H7 (cell line): ENCODE data around the gene CDH23. TPM values are rescaled to one million over a fixed set of nuclear protein-coding genes. Genes with fewer than 3 reads are reported as not detected.
A peak's percentile ranks its signal among the peaks of the same experiment; 100 is the strongest.

Source experiments
- DNase-seq: peaks from one replicate; pipeline ENCODE4 v3.0.0; 2012
- H3K27me3 ChIP-seq: 2 replicates; pipeline ENCODE4 v1.6.0; 2011; ENCODE audit warnings: mild to moderate bottlenecking, low read length; ENCODE audit not compliant: control insufficient read depth, insufficient read depth
- H3K36me3 ChIP-seq: replicated peaks from 2 replicates; pipeline ENCODE4 v1.5.1; 2011; ENCODE audit warnings: low read length; ENCODE audit not compliant: control insufficient read depth, insufficient read depth
- H3K4me3 ChIP-seq: 2 replicates; pipeline ENCODE4 v1.5.1; 2011; ENCODE audit warnings: low read depth, mild to moderate bottlenecking, control low read depth, low read length, moderate library complexity; ENCODE audit not compliant: insufficient read depth
- total RNA-seq: library from RNA; depleted of rRNA; stranded (reverse); fragments of >200 nt; shearing (Covaris generic); gene quantifications from 2 replicates; pipeline ENCODE4 v1.2.3, GENCODE V29; 2014

Gene CDH23
- total RNA-seq, 1 experiment from 2014 or later = 4.5 TPM

GRCh38 chr10:71573562-71574518, 177.1 kb downstream of the CDH23 start:
- H3K4me3 ChIP-seq = no peak overlapping the region
- H3K27me3 ChIP-seq = no peaks in the 10 kb centered on the region
- DNase-seq = no peak
- H3K36me3 ChIP-seq = no peaks in the 10 kb centered on the region

GRCh38 chr10:71575451-71575850, 178.7 kb downstream of the CDH23 start:
- H3K4me3 ChIP-seq = no peak overlapping the region
- no peaks in the 10 kb centered on the region for H3K27me3 ChIP-seq
- H3K36me3 ChIP-seq = no peaks in the 10 kb centered on the region
- DNase-seq = no peak

GRCh38 chr10:71575934-71576801, 179.4 kb downstream of the CDH23 start:
- Histone ChIP-seq H3K36me3 (no peaks in the 10 kb centered on the region), H3K27me3 (no peaks in the 10 kb centered on the region), H3K4me3 (no peak overlapping the region)
- DNase-seq = peak; percentile 69

- H3K4me3 ChIP-seq = no peak overlapping the region
- DNase-seq = no peak
- H3K27me3 ChIP-seq = no peaks in the 10 kb centered on the region
- H3K36me3 ChIP-seq = no peaks in the 10 kb centered on the region
Observed at GRCh38 chr10:71576842-71577241, 180.1 kb downstream of the CDH23 start.

GRCh38 chr10:71577345-71577744, 180.6 kb downstream of the CDH23 start:
- H3K4me3 ChIP-seq = no peak overlapping the region
- no peaks in the 10 kb centered on the region for H3K36me3 ChIP-seq
- H3K27me3 ChIP-seq = no peaks in the 10 kb centered on the region
- DNase-seq = no peak

DNA sequence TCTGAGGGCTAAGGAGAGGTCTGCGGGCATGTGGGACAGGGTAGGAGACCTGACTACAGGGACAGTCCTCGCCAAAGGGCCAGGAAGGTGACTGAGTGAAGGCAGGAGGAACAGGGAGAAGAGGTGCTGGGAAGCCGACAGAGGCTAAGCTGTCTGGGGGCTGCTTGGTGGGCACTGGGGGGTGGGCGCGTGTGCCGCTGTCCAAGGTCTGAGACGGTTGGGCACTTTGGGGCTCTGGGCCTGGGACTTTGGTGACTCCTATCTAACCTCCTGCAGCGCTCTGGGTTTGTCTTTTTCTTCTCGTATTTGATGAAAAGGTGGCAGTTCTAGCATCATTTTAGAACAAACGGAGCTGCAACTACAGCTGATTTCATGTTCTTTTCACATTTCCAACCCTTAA, 181.3 kb downstream of the CDH23 start:
- no peaks in the 10 kb centered on the region for H3K27me3 ChIP-seq
- no peak for DNase-seq
- H3K4me3 ChIP-seq = no peak overlapping the region
- H3K36me3 ChIP-seq = no peaks in the 10 kb centered on the region

DNA sequence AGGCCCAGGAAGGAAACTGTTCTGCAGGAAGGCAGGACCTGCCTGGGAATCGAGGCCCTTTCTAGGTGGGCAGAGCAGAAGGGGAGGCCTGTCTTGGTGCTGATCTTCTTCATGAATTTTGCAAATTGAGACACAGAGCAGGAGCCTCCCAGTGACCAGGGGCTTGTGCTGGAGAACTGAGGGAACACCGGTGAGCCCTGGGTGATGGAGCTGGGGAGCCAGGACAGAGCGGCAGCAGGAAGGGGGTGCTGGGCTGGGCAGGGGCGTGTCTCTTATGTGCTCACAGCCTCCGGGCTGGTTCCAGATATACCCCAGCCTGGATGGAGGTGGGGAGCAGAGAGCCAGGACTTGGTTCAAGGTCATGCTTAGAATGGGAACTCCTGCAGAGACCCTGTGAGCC, 182.9 kb downstream of the CDH23 start:
- H3K4me3 ChIP-seq = no peak overlapping the region
- DNase-seq = no peak
- H3K27me3 ChIP-seq = no peaks in the 10 kb centered on the region
- H3K36me3 ChIP-seq = no peaks in the 10 kb centered on the region

DNA sequence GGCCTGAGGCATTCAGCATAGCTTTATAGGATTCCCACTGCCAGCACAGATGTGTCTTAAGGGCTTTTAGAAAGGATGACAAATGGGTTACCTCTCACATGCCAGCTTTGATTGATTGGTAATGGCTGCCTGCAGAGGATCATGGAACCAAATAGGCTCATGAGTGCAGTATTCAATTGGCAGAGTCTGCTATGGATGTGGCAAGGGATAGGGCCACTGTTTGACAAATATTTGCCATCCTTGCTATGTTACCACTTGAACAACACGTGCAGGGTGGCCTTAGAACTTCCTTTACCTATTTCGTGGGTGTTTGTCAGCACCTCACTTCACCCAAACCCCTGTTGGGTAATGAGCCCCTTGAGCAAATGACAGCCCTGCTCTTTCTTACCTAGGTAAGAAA, 183.7 kb downstream of the CDH23 start:
- H3K4me3 ChIP-seq = no peak overlapping the region
- no peaks in the 10 kb centered on the region for H3K27me3 ChIP-seq
- no peaks in the 10 kb centered on the region for H3K36me3 ChIP-seq
- no peak for DNase-seq

GRCh38 chr10:71580926-71581325, 184.2 kb downstream of the CDH23 start:
- H3K36me3 ChIP-seq = no peaks in the 10 kb centered on the region
- DNase-seq = no peak
- H3K4me3 ChIP-seq = no peak overlapping the region
- no peaks in the 10 kb centered on the region for H3K27me3 ChIP-seq

- Histone ChIP-seq H3K36me3 (no peaks in the 10 kb centered on the region), H3K27me3 (no peaks in the 10 kb centered on the region), H3K4me3 (no peak overlapping the region)
- DNase-seq = no peak
Observed at GRCh38 chr10:71581376-71581775, 184.7 kb downstream of the CDH23 start.

- DNase-seq = peak; percentile 72
- Histone ChIP-seq H3K36me3 (no peaks in the 10 kb centered on the region), H3K27me3 (no peaks in the 10 kb centered on the region), H3K4me3 (no peak overlapping the region)
Observed at GRCh38 chr10:71582019-71582418, 185.3 kb downstream of the CDH23 start.

- Histone ChIP-seq H3K27me3 (no peaks in the 10 kb centered on the region), H3K4me3 (no peak overlapping the region), H3K36me3 (no peaks in the 10 kb centered on the region)
- no peak for DNase-seq
Observed at GRCh38 chr10:71582506-71583475, 186.1 kb downstream of the CDH23 start.

- Histone ChIP-seq H3K27me3 (no peaks in the 10 kb centered on the region), H3K4me3 (no peak overlapping the region), H3K36me3 (no peaks in the 10 kb centered on the region)
- DNase-seq = no peak
Observed at GRCh38 chr10:71584461-71584860, 187.7 kb downstream of the CDH23 start.
